ENCODE results near the gene GCNA. TPM values are rescaled to one million over a fixed set of nuclear protein-coding genes. Genes with fewer than 3 reads are reported as not detected.
A peak's percentile ranks its signal among the peaks of the same experiment; 100 is the strongest.

The GCNA gene
- total and polyA plus RNA-seq, 2 of the 13 experiments (the other 11 are each of a cell fraction or from before 2014, with no cell fraction given): 0.38 to 0.66 TPM

DNA sequence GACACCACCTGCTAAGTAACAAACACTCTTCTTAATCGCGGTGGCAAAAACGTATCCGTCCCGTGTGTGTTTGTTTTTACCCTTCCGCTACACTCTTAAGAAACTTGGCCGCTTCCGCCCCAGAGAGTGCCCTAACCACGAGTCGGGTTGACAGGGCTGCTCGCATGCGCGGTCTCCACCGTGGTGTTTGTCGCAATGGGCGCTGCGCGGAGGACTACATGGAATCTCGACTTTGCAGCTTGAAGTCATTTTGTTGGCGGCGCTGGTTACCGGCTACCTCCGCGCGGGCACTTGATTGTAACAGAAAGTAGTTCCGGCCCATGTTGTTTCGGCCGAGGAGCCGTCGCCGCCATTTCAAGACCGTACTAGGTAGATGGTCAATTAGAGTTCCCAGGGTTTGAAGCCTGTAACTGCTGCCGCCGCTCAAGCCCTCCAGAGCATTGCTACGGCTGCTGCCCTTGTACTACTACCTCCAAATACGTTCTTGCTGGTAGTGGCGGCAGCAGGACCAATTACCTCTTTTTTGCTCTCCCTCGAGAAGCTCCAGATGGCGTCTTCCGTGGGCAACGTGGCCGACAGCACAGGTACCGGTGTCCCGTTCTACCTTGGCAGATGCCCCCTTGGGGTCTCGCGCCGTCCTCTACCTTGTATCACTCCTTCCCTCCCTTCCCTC is 45.3 kb upstream of the GCNA start, which contains the start of gene OGT (continued):
- no peak for TF ChIP-seq ZNF234 (CRISPR knock-in tag; conservative IDR thresholded peaks at IDR 0.05)

DNA sequence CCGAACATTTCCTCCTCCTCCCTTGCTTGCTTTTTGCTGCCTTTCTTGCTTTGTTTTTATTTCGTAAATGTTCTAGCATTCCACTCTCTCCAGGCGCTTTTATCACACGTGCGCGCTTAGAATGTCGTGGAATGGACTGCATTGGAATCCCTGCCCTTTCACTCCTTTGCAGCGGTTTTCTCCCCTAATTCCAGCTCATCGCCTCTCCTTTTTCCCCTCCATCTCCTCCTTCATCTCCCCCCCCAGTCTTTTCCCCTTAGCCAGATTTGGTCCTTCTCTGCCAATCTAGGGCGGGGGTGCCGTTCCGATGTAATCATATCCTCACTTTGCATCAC is 44.8 kb upstream of the GCNA start:
- Histone ChIP-seq H3K27me3 (ENCODE audit: control insufficient read depth in 1 of 2, insufficient read depth in 2 of 2, low read length in 2 of 2) (no peaks in the 10 kb centered on the region; a peak in 1 of 5 replicates), H3K27ac (ENCODE audit: extremely low read length, insufficient read depth, low read length) (peak overlapping the region; percentile 82), H3K9ac (ENCODE audit: insufficient read depth, low read depth, low read length) (peak overlapping the region; percentile 93), H3K79me2 (ENCODE audit: insufficient read depth, low read length) (peaks cover 49% of the 10 kb centered on the region), H3K9me3 (ENCODE audit: low read length) (no peaks in the 10 kb centered on the region), H2AFZ (ENCODE audit: low read length) (no peak overlapping the region), H3K4me2 (ENCODE audit: low read depth, low read length) (peak overlapping the region; percentile 76), H4K20me1 (ENCODE audit: insufficient read depth, low read length) (peaks cover 40% of the 10 kb centered on the region), H3K4me1 (ENCODE audit: insufficient read depth, low read length) (peaks cover 32% of the 10 kb centered on the region), H3K4me3 (replicated peaks in 1 of 3; ENCODE audit: insufficient read depth in 1 of 3, low read depth in 2 of 3, low read length in 3 of 3) (peak overlapping the region; percentile 71 to 83 (median 72)), H3K36me3 (replicated peaks in 1 of 2; ENCODE audit: control insufficient read depth in 1 of 2, insufficient read depth in 2 of 2, low read length in 2 of 2) (peaks cover 1 to 9% of the 10 kb centered on the region in 2 experiments; a peak in 3 of 5 replicates)
- ATAC-seq (no peak), FAIRE-seq (no peak), DNase-seq (ENCODE audit: low spot score) (no peak)
- no TSS peak for BruUV-seq (replicated peaks)
- intact Hi-C loops (cut with micrococcal nuclease; ENCODE audit: unreplicated experiment) (no loop called here), in situ Hi-C loops (cut with HindIII; ENCODE audit: extremely low pct_ligation_motif_present, low pct_unique_long_range_greater_than_20kb) (no loop called here)
- ChIA-PET CTCF (ENCODE audit: low intra/inter-chr PET ratio, low total read pairs) (no interaction called here), POLR2A (interaction anchor here (0.9 to 4.1 kb wide), 4 partner anchors 16 to 250 kb away, joined by 3 to 21 read pairs (median 4); partner anchors contain the start of genes NONO and TAF1)
- TF ChIP-seq JUNB (CRISPR knock-in tag; IDR thresholded peaks at IDR 0.05; ENCODE audit: borderline replicate concordance): 0 out of 2 replicates have a peak, but pooled peaks have one; percentile 10
- TF ChIP-seq EED (CRISPR knock-in tag; IDR thresholded peaks at IDR 0.05): no peak
- TF ChIP-seq, protein P1, sequence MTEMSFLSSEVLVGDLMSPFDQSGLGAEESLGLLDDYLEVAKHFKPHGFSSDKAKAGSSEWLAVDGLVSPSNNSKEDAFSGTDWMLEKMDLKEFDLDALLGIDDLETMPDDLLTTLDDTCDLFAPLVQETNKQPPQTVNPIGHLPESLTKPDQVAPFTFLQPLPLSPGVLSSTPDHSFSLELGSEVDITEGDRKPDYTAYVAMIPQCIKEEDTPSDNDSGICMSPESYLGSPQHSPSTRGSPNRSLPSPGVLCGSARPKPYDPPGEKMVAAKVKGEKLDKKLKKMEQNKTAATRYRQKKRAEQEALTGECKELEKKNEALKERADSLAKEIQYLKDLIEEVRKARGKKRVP (CRISPR knock-in tag; IDR thresholded peaks at IDR 0.05): peak in 1 of 2 experiments; percentile 59; a peak in 1 of 4 replicates
- 1% methylated on average over 12 of the region's 12 CpGs for WGBS (ENCODE audit: low lambda C conversion rate)
